ENCODE measurements around the gene SCAI. TPM values are rescaled to one million over a fixed set of nuclear protein-coding genes. Genes with fewer than 3 reads are reported as not detected.
"Not testable (repeated sequence)": the region's sequence is repeated elsewhere in the genome, so short reads cannot be mapped to it uniquely, and the experiment has no call there.

Gene SCAI
- total RNA-seq, 1 donor from 2014 or later = 8.1 TPM

DNA sequence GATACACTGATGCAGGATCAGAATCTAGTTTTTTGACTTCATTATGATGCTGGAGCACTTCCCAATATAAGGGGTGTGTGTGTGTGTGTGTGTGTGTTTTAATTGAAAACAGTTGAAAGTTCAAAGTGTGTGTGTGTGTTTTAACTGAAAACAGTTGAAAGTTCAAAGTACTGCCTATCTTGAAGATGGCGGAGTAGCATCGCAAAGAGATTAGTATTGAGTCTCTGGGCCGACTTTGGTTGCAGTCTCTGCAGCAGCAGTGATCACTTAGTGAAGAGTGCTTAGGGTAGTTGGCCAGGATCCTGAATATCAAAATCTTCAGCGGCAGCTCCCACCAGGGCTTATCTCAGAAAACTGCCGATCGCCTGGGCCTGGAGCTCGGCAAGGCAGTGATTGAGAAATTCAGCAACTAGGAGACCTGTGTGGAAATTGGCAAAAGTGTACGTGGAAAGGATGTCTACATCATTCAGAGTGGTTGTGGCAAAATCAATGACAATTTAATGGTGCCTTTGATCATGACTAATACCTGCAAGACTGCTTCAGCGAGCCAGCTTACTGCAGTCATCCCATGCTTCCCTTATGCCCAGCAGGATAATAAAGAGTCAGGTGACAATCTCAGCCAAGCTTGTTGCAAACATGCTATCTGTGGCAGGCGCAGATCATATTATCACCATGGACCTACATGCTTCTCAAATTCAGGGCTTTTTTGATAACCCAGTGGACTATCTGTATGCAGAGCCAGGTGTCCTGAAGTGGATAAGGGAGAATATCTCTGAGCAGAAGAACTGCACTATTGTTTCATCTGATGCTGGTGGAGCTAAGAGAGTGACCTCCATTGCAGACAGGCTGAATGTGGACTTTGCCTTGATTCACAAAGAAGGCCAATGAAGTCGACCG lies 7.3 kb upstream of the SCAI start:
- no peak for DNase-seq (ENCODE audit: extremely low read depth, low read depth, low spot score)

- no peak for DNase-seq (ENCODE audit: extremely low read depth, low read depth, low spot score)
These were observed 4.1 kb upstream of the SCAI start for GRCh38 chr9:125147401-125147951.

DNA sequence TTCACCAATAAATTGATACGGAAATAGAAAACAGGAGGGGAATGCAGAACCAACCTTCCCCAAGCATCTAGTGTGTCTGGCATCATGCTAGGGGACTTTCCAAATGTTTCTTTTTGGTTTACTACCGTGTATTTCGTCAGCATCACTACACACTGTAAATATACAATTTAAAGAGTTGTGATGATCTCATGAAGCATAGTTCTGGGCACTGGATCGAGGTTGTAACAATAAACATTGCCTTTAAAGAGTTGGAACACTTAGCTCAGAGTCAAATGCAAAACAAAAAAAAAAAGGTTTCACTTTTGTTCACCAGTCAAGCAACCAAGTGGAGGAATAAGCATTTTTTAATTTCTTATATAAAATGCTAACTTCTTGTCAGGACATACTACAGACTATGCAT lies 2.9 kb upstream of the SCAI start:
- DNase-seq (ENCODE audit: extremely low read depth, low read depth, low spot score) = no peak

- DNase-seq (ENCODE audit: extremely low read depth, low read depth, low spot score) = no peak
These were observed 2.1 kb upstream of the SCAI start for GRCh38 chr9:125145425-125145824.

GRCh38 chr9:125142560-125143376 lies 560 bp downstream of the SCAI start:
- no peak for DNase-seq (ENCODE audit: extremely low read depth, low read depth, low spot score)

- no peak for DNase-seq (ENCODE audit: extremely low read depth, low read depth, low spot score)
These were observed 1.6 kb downstream of the SCAI start for GRCh38 chr9:125141751-125142150.

- DNase-seq (ENCODE audit: extremely low read depth, low read depth, low spot score) = no peak
These were observed 2.1 kb downstream of the SCAI start for GRCh38 chr9:125141251-125141650.

DNA sequence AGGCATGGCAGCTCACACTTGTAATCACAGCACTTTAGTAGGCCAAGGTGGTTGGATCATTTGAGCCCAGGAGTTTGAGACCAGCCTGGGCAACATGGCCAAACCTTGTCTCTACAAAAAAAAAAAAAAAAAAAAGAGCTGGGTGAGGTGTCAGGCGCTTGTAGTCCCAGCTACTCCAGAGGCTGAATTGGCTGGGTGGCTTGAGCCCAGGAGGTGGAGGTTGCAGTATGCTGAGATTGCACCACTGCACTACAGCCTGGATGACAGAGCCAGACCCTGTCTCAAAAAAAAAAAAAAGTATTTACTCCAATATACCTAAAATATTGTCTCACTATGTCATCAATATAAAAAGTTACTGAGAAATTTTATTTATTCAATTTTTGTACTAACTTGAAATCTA lies 2.8 kb downstream of the SCAI start:
- DNase-seq (ENCODE audit: extremely low read depth, low read depth, low spot score) = no peak

DNA sequence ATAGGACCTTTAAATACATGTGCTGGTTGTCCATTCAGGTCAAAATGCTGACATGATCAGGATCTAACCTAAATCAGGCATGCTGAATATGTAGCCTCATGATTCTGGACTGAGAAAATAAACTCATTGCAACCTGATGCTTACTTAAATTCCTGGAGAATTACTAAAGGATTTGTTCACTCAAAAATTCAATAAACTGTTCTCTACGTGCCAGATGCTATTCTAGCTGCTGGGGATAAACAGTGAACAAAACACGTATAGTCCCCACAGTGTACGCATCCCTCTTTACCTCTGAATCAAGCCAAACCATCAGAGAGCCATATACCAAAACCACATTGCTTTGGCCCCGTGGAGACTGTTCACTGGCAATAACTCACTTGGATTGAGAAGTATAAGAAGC lies 6.1 kb downstream of the SCAI start:
- DNase-seq (ENCODE audit: extremely low read depth, low read depth, low spot score) = no peak

DNA sequence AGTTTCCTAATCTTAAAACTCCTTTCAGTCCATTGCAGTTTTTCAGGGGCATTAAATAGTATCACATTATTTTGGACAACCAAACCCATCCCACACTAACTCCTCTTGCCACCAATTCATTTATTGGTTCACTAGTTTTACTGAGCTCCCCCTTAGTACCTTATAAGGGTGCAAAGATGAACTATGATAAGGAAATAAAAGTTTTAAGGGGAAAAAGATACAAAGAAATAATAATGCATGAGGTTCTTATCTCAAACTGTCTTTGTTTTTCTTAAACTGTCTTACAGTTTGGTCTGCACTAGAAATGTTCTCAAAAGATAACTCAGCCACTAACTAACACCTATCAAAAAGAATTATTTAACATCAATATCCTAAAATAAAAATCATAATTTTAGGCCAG lies 8.4 kb downstream of the SCAI start:
- DNase-seq (ENCODE audit: extremely low read depth, low read depth, low spot score) = no peak

- DNase-seq (ENCODE audit: extremely low read depth, low read depth, low spot score) = no peak
These were observed 9.7 kb downstream of the SCAI start for GRCh38 chr9:125133403-125134329.

GRCh38 chr9:125131778-125132177 lies 11.6 kb downstream of the SCAI start:
- no peak for DNase-seq (ENCODE audit: extremely low read depth, low read depth, low spot score)

- no peak for DNase-seq (ENCODE audit: extremely low read depth, low read depth, low spot score)
These were observed 17.1 kb downstream of the SCAI start for GRCh38 chr9:125126019-125126746.

DNA sequence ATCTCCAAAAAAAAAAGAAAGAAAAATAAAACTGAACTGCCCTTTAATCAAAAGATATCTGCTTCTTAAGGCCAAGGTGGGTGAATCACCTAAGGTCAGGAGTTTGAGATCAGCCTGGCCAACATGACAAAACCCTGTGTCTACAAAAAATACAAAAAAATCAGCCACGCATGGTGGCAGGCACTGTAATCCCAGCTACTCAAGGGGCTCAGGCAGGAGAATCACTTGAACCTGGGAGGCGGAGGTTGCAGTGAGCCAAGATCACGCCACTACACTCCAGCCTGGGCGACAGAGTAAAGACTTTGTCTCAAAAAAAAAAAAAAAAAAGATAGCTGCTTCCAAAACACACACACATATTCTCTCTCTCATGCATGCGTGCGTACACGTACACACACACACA lies 17.8 kb downstream of the SCAI start:
- DNase-seq (ENCODE audit: extremely low read depth, low read depth, low spot score) = no peak

- DNase-seq (ENCODE audit: extremely low read depth, low read depth, low spot score) = no peak
These were observed 22.2 kb downstream of the SCAI start for GRCh38 chr9:125121146-125121545.

- no peak for DNase-seq (ENCODE audit: extremely low read depth, low read depth, low spot score)
These were observed 23.6 kb downstream of the SCAI start for GRCh38 chr9:125119643-125120286.

DNA sequence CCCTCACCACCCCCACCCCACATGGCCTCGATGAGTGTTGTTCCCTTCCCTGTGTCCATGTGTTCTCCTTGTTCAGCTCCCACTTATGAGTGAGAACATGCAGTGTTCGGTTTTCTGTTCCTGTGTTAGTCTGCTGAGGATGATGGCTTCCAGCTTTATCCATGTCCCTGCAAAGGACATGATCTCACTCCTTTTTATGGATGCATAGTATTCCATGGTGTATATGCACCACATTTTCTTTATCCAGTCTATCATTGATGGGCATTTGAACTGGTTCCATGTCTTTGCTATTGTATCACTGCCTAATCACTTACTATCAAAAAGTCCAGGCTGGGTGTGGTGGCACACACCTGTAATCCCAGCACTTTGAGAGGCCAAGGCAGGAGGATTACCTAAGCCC lies 24.6 kb downstream of the SCAI start:
- not testable (repeated sequence) for DNase-seq (ENCODE audit: extremely low read depth, low read depth, low spot score)

DNA sequence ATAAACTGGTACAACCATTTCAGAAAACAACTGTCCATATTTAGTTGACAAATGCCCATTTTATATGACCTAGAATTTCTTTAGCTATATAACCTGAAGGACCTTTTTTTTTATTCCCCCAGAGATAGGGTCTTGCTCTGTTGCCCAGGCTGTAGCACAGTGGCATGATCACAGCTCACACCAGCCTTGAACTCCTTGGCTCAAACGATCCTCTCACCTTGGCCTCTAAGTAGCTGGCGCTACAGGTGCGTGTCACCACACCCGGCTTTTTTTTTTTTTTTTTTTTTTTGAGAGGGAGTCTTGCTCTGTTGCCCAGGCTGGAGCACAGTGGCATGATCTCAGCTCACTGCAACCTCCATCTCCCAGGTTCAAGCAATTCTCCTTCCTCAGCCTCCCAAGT lies 28.8 kb downstream of the SCAI start:
- DNase-seq (ENCODE audit: extremely low read depth, low read depth, low spot score) = not testable (repeated sequence)

GRCh38 chr9:125110464-125110863 lies 32.9 kb downstream of the SCAI start:
- DNase-seq (ENCODE audit: extremely low read depth, low read depth, low spot score) = no peak

All from glomerular endothelial cell (primary cell).